Activated naive CD8-positive, alpha-beta T cell treated with anti-CD3 and anti-CD28 coated beads, Interleukin-2, amount 10 ng/mL, durations not matched to agents 7 days and 5 days (primary cell): ENCODE data around the gene THRB. TPM values are rescaled to one million over a fixed set of nuclear protein-coding genes. Genes with fewer than 3 reads are reported as not detected.

ENCODE experiments used
- ATAC-seq: fragments of 150-1000 bp; cut with Tn5 transposase; one replicate; pipeline ENCODE4 v1.10.0; 2021; ENCODE audit warnings: low read depth, moderate library complexity
- POLR2A ChIA-PET: fragments of 350-600 bp; sonication (Branson Sonifier 250); formaldehyde crosslinking; loops from one replicate; lab custom pipeline; 2021; ENCODE audit warnings: antibody characterized with exemption; lab: Charles Lee
- DNase-seq: peaks from one replicate; pipeline ENCODE4 v3.0.0; 2021
- H3K27ac Mint-ChIP-seq: one replicate; pipeline ENCODE4 v1.8.0; 2022; ENCODE audit warnings: mild to moderate bottlenecking, mixed read lengths
- H3K27me3 Mint-ChIP-seq: one replicate; pipeline ENCODE4 v1.8.0; 2022; ENCODE audit warnings: mild to moderate bottlenecking, moderate library complexity, mixed read lengths
- H3K36me3 Mint-ChIP-seq: one replicate; pipeline ENCODE4 v1.8.0; 2021; ENCODE audit warnings: mild to moderate bottlenecking, mixed read lengths
- H3K4me1 Mint-ChIP-seq: one replicate; pipeline ENCODE4 v1.8.0; 2021; ENCODE audit warnings: mixed read lengths
- H3K4me3 Mint-ChIP-seq: one replicate; pipeline ENCODE4 v1.8.0; 2022; ENCODE audit warnings: mild to moderate bottlenecking, moderate library complexity, mixed read lengths
- H3K9me3 Mint-ChIP-seq: one replicate; pipeline ENCODE4 v1.8.0; 2021; ENCODE audit warnings: mixed read lengths
- total RNA-seq, 2 experiments: library from RNA; stranded (reverse); gene quantifications; one replicate each; pipeline ENCODE4 v1.2.3, GENCODE V29; 2021

The THRB gene
- total RNA-seq, 2 experiments from 2014 or later = not detected

DNA sequence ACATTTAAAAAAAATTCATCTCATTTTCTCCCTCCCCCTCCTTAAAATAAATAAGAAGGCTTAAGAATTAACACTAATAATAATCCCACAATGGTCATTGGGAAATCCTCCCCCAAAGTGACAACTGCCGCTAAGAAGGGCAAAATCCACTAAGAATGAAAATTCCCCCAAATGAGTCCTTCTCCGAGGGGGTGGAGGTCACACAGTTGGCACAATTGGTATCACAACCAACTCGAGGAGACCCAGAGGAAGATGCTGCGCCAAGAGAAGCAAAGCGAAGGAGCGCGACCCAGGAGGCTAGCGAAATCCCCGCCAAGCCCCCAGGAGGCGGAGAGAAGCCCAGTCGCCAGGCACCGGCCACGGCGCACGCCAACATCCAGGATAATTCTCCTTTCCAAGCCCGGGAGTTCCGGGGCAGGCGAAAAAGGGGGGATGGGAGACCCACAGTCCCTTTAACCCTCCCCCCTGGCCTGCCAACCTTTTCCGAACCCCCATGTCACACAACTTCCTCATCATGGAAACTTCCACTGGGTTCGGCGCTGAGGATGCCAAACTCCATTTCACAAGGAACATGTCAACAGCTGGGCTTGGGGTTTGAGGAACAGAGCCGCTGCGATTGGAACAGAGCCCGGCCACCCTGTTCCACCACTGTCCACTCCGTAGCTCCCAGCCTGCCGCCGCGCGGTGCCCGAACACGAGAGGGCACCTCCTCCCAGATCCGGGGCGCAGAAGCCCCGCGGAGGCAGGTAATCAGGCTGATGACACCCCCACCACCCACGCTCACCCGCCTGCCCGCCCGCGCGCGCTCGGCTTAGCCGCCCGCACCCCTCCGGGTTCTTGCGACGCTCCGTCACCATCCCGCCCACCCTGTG is 668 bp downstream of the THRB start:
- POLR2A ChIA-PET = no interaction called here
- H3K4me1 Mint-ChIP-seq = peaks cover 2% of the 10 kb centered on the region
- H3K27ac Mint-ChIP-seq = no peak overlapping the region
- no peak overlapping the region for H3K4me3 Mint-ChIP-seq
- peaks cover 56% of the 10 kb centered on the region for H3K27me3 Mint-ChIP-seq
- H3K36me3 Mint-ChIP-seq = peaks cover 1% of the 10 kb centered on the region
- ATAC-seq = no peak
- peak; percentile 26 for DNase-seq
- no peaks in the 10 kb centered on the region for H3K9me3 Mint-ChIP-seq

DNA sequence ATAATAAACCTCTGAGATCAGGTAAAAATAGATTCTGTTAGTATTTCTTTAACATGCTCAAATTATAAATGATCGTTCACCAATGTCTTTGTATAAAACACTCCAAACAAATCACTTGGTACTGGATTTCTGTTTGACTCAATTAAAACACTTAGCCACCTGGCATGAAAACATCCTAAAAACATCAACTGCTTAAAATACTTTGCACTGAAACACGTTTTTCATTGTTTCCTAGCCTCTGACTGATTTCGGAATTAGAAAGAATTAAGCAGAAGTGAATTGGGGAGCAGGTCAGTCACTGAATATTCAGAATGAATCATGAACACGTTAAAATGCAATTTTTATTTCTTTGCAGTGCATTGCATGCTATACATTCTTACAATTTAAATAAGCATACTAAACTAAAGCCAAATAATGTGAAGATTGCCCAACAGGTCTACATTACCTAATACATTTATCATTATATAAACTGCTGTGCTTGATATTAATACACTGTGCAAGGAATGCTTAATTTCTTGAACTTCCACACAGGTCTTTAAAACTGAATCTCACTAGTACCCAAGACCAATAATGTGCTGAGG is 1.6 kb downstream of the THRB start:
- H3K27me3 Mint-ChIP-seq = peaks cover 53% of the 10 kb centered on the region
- ATAC-seq = no peak
- no peak overlapping the region for H3K4me3 Mint-ChIP-seq
- POLR2A ChIA-PET = no interaction called here
- no peak for DNase-seq
- peaks cover 1% of the 10 kb centered on the region for H3K36me3 Mint-ChIP-seq
- no peak overlapping the region for H3K27ac Mint-ChIP-seq
- no peaks in the 10 kb centered on the region for H3K9me3 Mint-ChIP-seq
- H3K4me1 Mint-ChIP-seq = peaks cover 2% of the 10 kb centered on the region

DNA sequence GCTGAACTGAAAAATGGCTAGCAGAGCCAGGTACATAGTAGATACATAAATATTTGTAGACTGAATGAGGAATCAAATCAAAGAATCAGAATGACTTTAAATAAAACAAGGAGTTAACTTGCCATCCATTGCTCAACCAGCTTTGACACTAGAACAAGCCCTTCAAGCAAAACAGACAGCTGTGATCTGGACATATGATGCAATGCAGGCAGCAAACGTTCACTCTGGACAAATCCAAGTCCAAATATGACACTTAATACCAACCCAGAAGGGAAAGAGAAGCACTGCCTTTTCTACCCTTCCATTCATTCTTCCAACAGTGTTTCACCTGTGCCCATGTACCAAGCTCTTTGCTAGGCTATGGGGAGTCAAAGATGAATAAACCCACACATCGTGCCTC is 4.5 kb downstream of the THRB start:
- POLR2A ChIA-PET = no interaction called here
- no peaks in the 10 kb centered on the region for H3K36me3 Mint-ChIP-seq
- no peaks in the 10 kb centered on the region for H3K9me3 Mint-ChIP-seq

GRCh38 chr3:24487325-24488262 is 7.1 kb downstream of the THRB start:
- ATAC-seq = no peak
- POLR2A ChIA-PET = no interaction called here
- Mint-ChIP-seq H3K27me3 (peaks cover 10% of the 10 kb centered on the region), H3K4me3 (no peak overlapping the region), H3K9me3 (no peaks in the 10 kb centered on the region), H3K36me3 (no peaks in the 10 kb centered on the region), H3K27ac (no peak overlapping the region), H3K4me1 (no peaks in the 10 kb centered on the region)
- no peak for DNase-seq

More for the DNA sequence above, 4.5 kb downstream of the THRB start:
- no peak for ATAC-seq
- DNase-seq = no peak
- H3K27me3 Mint-ChIP-seq = peaks cover 27% of the 10 kb centered on the region
- H3K27ac Mint-ChIP-seq = no peak overlapping the region
- H3K4me3 Mint-ChIP-seq = no peak overlapping the region
- no peaks in the 10 kb centered on the region for H3K4me1 Mint-ChIP-seq

DNA sequence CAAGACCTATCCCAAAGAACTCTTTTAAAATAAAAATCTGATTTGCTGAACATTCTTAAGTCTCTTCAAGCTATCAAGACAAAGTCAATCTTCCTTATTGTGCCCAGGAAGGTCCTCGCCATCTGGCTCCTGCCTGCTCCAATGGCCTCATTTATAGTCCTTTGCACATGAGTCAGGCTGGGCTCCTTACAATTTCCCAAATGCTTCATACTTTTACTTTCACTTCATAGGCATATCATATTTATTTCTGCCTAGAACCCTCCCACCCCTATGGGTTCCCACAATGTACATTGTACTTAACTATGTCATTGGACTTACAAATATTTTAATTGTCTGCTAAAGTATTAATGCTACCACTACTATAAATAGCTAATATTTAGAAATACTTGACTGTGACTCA is 9.1 kb downstream of the THRB start:
- no peak for ATAC-seq
- Mint-ChIP-seq H3K36me3 (no peaks in the 10 kb centered on the region), H3K4me1 (no peaks in the 10 kb centered on the region), H3K9me3 (no peaks in the 10 kb centered on the region), H3K27me3 (no peaks in the 10 kb centered on the region), H3K27ac (no peak overlapping the region), H3K4me3 (no peak overlapping the region)
- POLR2A ChIA-PET = no interaction called here
- no peak for DNase-seq

DNA sequence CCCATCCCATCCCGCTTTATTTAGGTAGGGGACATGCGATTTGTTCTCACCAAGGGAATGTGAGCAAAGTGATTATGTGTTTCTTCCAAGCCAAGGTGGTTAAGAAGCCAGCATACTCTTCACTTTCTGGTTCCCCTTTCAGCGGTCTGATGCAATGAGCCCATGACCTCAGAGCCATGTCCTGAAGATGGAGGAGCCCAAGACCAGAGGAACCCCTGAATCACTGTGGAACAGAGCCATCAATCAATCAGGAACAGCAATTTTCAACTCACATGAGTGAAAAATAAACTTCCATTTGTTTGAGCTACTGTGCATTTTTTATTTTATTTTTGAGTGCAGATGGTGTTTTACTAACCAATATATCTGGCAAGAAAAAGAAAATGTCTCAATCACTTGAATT is 10.8 kb downstream of the THRB start:
- no peak for ATAC-seq
- POLR2A ChIA-PET = no interaction called here
- Mint-ChIP-seq H3K27ac (no peak overlapping the region), H3K4me3 (no peak overlapping the region), H3K27me3 (no peaks in the 10 kb centered on the region), H3K4me1 (no peaks in the 10 kb centered on the region), H3K9me3 (no peaks in the 10 kb centered on the region), H3K36me3 (no peaks in the 10 kb centered on the region)
- DNase-seq = no peak

GRCh38 chr3:24482096-24482705 is 12.4 kb downstream of the THRB start:
- POLR2A ChIA-PET = no interaction called here
- ATAC-seq (no peak), DNase-seq (no peak)
- Mint-ChIP-seq H3K36me3 (no peaks in the 10 kb centered on the region), H3K4me1 (no peaks in the 10 kb centered on the region), H3K27ac (no peak overlapping the region), H3K27me3 (no peaks in the 10 kb centered on the region), H3K4me3 (no peak overlapping the region), H3K9me3 (no peaks in the 10 kb centered on the region)

- no peak overlapping the region for H3K27ac Mint-ChIP-seq
- no peaks in the 10 kb centered on the region for H3K27me3 Mint-ChIP-seq
- H3K4me3 Mint-ChIP-seq = no peak overlapping the region
- ATAC-seq = no peak
- no peaks in the 10 kb centered on the region for H3K36me3 Mint-ChIP-seq
- no peaks in the 10 kb centered on the region for H3K9me3 Mint-ChIP-seq
- DNase-seq = no peak
- H3K4me1 Mint-ChIP-seq = no peaks in the 10 kb centered on the region
- POLR2A ChIA-PET = no interaction called here
These were observed 13.5 kb downstream of the THRB start for GRCh38 chr3:24481193-24481592.

- Mint-ChIP-seq H3K27ac (no peak overlapping the region), H3K36me3 (no peaks in the 10 kb centered on the region), H3K4me1 (no peaks in the 10 kb centered on the region), H3K9me3 (no peaks in the 10 kb centered on the region), H3K4me3 (no peak overlapping the region), H3K27me3 (no peaks in the 10 kb centered on the region)
- no peak for DNase-seq
- POLR2A ChIA-PET = no interaction called here
- ATAC-seq = no peak
These were observed 14.2 kb downstream of the THRB start for GRCh38 chr3:24480497-24480896.

GRCh38 chr3:24479816-24480215 is 14.8 kb downstream of the THRB start:
- no peak for DNase-seq
- Mint-ChIP-seq H3K27me3 (no peaks in the 10 kb centered on the region), H3K36me3 (no peaks in the 10 kb centered on the region), H3K27ac (no peak overlapping the region), H3K9me3 (no peaks in the 10 kb centered on the region), H3K4me1 (no peaks in the 10 kb centered on the region), H3K4me3 (no peak overlapping the region)
- POLR2A ChIA-PET = no interaction called here
- no peak for ATAC-seq

GRCh38 chr3:24476871-24477656 is 17.6 kb downstream of the THRB start:
- POLR2A ChIA-PET = no interaction called here
- no peak overlapping the region for H3K4me3 Mint-ChIP-seq
- ATAC-seq = no peak
- no peaks in the 10 kb centered on the region for H3K9me3 Mint-ChIP-seq
- DNase-seq = no peak
- H3K4me1 Mint-ChIP-seq = no peaks in the 10 kb centered on the region
- H3K36me3 Mint-ChIP-seq = no peaks in the 10 kb centered on the region
- no peak overlapping the region for H3K27ac Mint-ChIP-seq
- no peaks in the 10 kb centered on the region for H3K27me3 Mint-ChIP-seq

GRCh38 chr3:24475925-24476324 is 18.7 kb downstream of the THRB start:
- Mint-ChIP-seq H3K27me3 (no peaks in the 10 kb centered on the region), H3K4me3 (no peak overlapping the region), H3K36me3 (no peaks in the 10 kb centered on the region), H3K4me1 (no peaks in the 10 kb centered on the region), H3K27ac (no peak overlapping the region), H3K9me3 (no peaks in the 10 kb centered on the region)
- ATAC-seq = no peak
- POLR2A ChIA-PET = no interaction called here
- no peak for DNase-seq
